HG03378 (cell line): ENCODE results near the gene NAA25.
A peak's percentile ranks its signal among the peaks of the same experiment; 100 is the strongest.

Experiments used
- ATAC-seq: cut with Tn5 transposase; IDR thresholded peaks from one replicate; pipeline ENCODE4 v1.9.1; 2021; ENCODE audit warnings: mild to moderate bottlenecking, moderate library complexity; ENCODE audit not compliant: unreplicated experiment

Gene NAA25

DNA sequence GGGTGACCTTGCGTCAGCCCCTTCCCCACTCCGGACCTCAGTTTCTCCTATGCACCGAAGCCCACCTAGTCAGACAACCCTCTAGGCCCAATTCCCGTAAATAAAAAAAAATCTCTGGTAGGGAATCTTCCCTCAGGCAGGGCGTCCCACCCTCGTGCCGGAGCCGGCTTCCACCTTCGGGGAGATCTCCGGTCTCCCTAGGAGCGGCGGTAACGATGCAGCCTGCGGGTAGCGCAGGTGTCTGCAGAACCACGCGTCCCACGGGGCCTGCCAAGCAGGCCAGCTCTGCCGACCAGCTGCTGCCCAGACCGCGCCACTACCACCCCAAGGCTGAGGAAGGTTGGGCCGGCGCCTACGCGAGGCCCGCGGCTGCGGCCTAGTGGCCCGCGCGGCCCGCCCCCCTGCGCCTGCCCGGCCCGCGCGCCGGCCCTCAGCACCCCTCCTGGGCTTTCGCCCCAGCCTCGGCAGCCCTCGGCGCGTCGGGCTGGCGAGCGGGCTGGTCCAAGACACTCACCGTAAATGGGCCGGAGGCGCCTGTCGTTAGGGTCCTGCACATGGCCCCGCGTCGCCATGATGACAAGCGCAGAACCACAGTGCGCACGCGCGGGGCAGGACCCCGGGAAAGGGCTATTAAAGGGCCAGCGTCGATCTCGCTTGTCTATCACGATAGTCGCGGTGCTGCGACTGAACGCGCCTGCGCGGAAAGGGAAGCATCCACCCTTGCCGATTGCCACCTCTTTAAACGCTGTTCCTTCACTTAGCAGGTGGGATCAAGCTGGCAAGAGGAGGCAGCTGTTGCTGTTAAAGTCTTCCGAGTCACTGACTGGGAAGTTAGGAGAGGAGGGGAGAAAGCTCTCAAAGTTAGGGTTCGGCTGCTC lies at the start of gene NAA25:
Gene NAA25 (minus strand): TSS at position 582 of the 878 bp plus-strand sequence. CDS start 10 bp downstream, at position 572.
- peak; percentile 78 for ATAC-seq

DNA sequence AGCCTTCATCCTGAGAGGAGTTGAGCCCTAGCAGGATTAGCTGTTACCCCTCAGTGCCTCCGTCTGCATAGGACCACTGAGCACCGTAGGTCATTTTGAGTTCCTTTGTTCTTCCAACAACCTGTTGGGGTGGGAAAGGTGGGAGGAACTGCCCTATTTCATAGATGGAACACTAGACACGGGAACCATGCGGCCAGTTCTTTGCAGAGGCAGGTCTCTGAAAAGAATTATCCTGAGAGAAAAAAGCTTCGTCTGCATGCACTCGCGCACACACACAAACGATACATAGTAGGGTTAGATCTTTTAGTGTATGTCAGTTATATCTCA lies 45.3 kb upstream of the NAA25 start:
- ATAC-seq: no peak

DNA sequence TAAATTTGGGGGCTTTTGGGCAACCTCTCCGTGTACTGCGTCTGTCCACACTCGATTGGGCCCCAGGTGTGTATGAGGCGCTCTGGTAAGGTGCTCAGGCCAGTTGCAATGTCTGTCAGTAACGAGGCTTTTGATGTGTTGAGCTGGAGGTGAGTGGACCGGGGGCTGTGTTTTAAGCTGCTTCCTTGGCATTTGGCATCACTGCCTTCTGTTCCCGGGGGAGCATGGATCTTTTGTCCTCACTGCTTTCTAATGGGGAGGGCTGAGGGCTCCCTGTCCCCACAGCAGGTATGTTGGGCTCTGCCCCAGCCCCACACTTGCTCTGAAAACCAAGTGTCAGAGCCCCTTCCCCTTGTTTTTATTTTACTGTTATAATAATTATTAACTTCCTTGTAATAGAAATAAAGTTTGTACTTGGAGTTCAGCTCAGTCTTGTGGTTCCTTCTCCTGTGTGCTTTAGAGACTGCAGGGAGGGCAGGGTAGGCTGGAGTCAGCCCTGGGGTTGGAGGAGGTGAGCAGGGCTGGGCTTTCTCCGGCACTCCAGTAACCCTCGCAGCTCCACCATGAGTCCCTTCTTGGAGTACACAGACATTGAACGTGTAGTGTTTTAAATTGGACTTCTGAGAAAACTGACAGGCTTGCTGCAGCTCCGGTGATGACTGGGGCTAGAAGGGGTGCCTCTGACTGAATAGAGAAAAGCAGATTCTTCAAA lies 44.8 kb upstream of the NAA25 start:
- ATAC-seq: no peak

DNA sequence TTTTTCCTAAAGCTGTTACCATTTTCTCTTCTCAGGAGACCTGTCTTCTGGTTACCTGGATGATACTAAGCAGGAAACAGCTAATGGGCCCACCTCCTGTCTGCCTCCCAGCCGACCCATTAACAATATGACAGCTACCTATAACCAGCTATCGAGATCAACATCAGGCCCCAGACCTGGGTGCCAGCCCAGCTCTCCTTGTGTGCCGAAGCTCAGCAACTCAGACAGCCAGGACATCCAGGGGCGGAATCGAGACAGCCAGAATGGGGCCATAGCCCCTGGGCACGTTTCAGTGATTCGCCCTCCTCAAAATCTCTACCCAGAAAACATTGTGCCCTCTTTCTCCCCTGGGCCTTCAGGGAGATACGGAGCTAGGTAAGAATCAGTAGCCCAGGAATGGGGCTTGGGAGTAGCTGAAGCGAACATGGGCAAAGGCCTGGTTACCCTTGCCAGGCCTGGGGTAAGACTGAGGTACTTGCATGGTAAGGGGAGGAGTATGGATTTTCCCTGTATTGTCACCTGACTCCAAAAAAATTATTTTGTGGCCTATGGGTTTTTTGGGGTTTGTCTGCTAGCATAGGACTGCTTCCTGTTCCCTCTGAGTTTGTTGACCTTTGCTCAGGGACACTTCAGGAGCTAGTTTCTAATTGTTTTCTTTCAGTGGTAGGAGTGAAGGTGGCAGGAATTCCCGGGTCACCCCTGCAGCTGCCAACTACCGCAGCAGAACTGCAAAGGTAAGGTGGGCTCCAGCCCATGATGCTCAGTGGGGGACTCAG lies 43.4 kb upstream of the NAA25 start:
- ATAC-seq: no peak

DNA sequence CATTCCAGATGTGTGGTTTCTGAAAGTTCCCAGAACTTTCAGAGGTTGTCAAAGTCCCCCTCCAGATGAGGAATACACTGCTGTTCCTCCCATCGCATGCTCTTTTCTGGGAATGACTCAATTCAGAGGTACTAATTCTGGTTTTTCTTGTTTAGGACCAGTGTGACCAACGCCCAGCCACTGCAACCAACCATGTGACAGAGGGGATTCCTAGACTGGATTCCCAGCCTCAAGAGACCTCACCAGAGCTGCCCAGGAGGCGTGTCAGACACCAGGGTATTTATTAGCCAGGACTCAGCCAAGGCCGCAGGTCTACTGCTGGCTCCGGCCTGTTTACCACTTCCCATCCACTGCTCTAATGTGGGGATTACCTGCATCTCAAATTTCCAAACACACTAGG lies 41.0 kb upstream of the NAA25 start:
- ATAC-seq: no peak

DNA sequence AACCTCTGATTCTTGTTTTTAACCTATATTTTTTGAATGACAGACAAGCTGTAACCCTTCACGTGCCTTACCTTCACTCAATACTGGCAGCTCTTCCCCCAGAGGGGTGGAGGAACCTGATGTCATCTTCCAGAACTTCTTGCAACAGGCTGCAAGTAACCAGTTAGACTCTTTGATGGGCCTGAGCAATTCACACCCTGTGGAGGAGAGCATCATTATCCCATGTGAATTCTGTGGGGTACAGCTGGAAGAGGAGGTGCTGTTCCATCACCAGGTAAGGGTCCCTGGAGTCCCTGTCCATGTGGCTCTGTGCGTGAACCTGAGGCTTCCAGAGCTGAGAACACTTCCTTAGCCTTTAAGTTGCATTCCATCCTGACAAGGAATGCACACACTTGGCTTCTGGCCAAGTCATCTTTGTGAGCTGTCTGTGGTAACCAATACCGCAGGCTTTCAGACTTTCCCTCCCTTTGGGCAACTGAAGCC lies 39.5 kb upstream of the NAA25 start:
- no peak for ATAC-seq

DNA sequence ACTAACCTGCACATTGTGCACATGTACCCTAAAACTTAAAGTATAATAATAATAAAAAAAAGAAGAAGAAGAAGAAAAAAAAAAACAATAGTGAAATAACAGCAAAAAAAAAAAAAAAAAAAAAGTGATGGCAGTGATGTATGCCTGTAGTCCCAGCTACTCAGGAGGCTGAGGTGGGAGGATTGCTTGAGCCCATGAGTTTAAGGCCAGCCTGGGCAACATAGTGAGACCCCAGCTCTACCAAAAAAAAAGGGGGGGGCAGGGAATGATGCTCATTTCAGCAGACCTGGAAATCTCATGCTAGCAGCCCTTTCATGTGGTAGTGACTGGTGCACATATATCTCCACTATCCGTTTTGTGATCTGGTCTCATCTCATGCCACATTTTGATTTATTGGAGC lies 37.5 kb upstream of the NAA25 start:
- ATAC-seq: no peak

DNA sequence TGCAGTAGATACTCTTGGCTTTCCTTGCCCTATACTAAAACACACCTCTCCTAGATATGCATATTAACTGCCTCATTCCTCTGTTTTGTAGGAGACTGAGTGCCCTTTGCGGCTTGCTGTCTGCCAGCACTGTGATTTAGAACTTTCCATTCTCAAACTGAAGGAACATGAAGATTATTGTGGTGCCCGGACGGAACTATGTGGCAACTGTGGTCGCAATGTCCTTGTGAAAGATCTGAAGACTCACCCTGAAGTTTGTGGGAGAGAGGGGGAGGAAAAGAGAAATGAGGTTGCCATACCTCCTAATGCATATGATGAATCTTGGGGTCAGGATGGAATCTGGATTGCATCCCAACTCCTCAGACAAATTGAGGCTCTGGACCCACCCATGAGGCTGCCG lies 32.1 kb upstream of the NAA25 start:
- ATAC-seq: no peak

DNA sequence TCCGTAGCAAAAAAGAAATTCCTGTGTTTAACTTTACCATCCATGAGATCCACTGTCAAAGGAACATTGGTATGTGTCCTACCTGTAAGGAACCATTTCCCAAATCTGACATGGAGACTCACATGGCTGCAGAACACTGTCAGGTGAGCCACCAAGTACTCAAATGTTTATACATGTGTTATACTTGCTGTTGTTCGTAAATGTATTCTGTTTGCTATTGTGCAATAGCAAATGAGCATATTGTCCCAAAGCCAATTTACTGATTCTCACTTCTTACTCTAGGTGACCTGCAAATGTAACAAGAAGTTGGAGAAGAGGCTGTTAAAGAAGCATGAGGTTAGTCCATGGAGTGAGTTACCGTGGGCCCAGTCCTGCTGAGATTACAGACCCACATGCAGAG lies 26.1 kb upstream of the NAA25 start:
- ATAC-seq: no peak

DNA sequence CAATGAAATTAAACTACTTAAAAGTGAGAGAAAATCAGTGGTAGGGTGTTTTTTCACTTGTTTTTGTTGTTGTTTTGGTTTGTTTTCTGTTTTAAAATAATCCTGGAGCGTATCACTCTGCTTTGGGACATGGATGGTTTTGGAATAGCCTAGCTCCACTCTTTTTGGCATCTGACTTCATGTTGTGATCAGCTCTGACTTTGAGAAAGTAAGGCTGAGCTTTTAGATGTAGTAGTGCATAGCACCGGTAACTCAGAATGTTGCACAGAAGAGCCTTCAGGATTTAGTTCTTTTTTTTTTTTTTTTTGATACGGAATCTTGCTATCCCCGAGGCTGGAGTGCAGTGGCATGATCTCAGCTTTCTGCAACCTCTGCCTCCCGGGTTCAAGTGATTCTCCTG lies 24.8 kb upstream of the NAA25 start:
- ATAC-seq: no peak

DNA sequence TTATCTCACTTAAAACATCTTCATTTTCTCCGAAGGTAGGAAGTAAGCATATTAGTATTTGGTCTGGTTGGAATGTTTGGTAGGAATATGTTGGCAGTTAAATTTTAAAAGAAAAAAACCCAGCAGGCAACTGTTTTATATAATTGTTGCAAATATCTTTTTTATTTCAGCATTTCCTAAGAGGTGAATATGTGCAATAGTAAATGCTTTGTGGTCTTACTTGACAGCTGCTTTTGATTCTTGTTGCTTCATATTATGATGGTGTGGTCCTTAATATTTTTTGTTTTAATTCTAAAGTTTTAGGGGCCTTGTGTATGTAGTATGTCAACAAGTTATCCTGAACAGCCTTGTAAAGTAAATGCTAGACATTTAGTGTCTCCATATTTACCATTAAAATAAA lies 23.1 kb upstream of the NAA25 start:
- no peak for ATAC-seq

DNA sequence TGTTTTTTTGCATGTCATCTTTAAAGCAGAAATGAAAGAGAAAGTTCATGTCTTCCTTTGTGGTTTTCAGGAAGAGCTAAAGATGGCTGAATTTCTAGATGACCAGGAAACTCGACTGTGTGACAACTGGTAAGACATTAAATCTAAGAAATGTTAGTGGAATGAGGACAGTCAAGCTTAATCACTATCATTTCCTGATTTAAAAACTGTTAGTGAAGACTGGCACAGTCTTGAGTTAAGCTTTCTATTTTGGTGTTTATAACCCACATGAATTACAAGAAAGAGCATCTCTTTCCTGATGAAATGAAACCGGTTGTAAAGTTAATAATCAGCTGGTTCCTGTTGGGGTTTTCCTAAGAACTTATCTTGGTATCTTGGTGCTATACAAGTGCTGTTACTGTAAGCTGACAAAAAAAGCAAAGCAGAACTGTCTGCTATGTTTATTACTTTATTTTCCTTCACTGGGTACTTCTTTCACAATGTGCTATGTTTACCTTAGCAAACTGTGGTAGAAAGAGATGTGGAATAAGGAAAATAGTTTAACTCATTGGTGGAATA lies 21.9 kb upstream of the NAA25 start:
- peak; percentile 54 for ATAC-seq

DNA sequence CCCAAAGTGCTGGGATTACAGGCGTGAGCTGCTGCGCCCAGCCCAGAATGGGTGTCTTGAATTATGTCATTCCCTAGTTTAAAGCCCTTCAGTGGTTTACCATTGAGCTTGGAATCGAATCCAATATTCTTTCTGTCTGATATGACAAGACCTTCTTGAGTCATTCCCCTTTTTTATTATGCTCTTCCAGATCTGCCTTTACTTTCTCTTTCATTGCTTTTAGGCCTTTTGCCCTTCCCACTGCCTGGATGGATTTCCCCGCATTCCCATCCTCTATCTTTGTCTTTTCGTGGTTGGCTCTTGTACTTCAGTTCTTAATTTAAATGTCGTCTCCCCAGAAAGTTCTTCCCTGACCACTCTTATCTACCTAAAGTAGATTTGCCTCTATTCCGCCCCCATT lies 18.3 kb upstream of the NAA25 start:
- no peak for ATAC-seq

DNA sequence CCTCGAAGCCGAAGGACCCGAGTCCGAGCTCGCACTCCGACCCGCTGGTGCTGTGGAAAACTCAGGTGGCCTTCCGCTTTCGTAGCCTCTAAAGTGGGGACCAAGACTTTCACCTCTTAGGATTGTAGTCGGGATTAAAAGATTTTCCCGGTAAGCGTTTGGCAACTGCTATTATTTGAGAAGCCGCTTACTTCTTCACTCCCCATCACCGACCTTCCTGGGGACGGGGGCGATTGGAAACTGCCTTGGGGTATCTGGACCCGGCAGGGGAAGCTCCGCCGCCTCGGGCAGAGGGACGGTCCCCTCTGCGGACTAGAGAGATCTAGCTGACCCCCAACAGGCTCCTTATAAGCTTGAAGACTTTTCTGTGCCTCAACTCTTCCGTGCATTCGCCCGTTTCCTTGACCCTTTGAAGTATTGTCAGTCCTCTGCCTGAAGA lies 17.4 kb upstream of the NAA25 start:
- no peak for ATAC-seq

DNA sequence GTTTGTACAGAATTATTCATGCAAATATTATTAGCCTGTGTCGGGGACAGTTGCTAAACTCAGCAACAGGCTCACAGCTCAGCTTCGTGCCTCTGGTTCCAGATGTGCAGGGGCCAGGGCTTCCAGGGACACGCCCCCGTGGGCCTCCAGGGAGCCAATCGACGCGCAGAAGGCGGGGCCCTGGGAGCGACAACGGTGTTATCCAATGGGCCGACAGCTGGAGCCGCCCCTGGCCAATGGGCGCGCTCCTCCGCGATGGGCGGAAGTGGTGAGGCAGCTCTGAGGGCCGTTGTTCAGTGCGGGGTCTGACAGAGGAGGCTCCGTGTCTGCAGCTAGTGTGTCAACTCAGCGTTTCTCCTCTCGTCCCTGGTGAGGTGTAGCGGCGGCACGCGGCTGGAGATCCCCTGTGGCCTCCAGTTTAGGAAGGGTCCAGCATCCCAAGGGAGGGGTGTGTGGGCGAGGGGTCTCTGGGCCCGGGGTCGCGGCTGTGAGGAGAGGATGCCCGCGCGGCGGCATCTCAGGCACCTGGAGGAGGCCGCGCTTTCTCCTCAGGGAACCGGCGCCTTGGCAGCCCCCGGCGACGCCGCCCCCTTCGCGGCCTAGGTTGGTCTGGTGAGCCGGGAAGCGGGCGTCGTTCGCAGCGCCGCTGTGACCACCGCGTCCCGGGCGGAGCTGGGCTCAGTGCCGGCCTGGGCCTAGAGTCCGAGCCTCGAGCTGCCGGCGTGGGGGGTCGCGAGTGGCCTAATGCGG lies 16.8 kb upstream of the NAA25 start, which contains the start of gene TRAFD1:
Gene TRAFD1 (plus strand): TSS at position 311 of the 750 bp plus-strand sequence. CDS start 4,963 bp downstream, outside the sequence.
- peak; percentile 88 for ATAC-seq

DNA sequence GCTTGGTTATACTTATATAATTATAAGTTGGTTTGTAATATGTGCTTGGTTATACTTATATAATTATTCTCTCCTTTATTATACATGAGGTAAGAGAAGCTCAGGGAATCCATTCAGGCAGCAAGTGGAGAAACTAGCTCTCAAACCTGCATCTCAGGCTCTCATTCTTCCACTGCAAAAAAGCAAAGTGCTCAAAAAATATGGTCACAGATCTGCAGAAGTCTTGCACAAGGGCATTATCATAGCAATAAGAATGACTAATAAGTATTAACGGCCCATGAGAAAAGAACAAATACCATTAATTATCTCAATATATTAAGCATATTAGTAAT lies 16.3 kb upstream of the NAA25 start:
- ATAC-seq: no peak

DNA sequence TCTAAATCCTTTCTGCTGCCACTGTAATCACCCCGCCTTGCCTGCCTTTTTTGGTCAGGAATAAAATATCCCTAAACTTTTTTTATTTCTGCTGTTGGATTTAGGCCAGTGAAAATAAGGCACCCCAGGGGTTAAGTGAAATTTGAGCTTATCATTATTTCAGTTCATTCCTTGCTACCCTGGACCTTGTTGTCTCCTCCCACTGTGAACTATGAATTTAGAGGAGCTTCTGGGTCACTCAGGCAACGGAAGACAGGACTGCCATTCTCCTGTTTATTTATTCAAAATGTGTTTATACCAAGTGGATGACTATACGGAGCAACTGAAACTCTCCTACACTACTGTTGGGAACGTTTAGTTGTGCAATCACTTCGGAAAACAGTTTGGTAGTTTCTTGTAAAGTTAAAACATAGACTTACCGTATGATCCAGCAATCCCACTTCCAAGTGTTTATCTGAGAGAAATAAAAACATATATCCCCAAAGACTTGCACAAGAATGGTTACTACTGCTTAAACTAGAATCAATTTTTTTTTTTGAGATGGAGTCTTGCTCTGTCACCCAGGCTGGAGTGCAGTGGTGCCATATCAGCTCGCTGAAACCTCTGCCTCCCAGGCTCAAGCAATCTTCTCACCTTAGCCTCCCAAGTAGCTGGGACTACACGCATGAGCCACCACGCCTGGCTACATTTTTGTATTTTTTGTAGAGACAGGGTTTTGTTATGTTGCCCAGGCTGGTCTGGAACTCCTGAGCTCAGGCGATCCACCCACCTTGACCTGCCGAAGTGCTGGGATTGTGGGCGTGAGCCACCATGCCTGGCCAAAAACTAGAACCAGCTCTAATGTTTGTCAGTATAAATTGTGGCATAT lies 14.5 kb upstream of the NAA25 start:
- ATAC-seq: no peak

DNA sequence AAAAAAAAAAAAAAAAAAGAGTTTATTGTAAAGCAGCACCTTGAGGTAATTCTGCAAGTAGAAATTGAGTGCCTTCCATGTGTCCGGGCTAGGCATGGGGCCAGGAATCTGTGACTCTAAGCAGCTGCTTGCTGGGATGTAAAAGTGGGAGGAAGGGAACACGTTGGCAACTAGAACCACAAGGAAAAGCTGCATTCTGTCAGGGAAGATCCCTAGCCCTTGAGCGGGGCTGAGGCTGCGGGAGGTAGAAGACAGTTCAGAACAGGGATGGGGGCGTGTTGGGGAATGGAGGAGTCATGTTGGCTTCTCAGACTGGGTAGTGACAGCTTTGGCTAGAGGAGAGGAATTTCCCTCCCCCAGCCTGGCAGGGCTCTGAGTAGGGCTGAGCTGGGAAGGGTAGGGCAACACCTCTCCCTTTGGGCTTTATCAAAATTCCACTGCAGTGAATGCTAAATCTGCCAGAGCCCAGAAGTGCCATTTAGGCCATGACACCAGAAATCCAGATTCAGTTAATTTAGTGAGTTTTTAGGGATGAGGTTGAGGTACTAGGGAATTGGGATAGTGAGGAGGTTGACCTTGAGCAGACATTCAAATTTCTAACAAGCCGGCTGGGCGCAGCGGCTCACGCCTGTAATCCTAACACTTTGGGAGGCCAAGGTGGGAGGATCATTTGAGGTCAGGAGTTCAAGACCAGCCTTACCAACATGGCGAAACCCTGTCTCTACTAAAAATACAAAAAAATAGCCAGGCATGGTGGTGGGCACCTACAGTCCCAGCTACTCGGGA lies 13.4 kb upstream of the NAA25 start:
- no peak for ATAC-seq

DNA sequence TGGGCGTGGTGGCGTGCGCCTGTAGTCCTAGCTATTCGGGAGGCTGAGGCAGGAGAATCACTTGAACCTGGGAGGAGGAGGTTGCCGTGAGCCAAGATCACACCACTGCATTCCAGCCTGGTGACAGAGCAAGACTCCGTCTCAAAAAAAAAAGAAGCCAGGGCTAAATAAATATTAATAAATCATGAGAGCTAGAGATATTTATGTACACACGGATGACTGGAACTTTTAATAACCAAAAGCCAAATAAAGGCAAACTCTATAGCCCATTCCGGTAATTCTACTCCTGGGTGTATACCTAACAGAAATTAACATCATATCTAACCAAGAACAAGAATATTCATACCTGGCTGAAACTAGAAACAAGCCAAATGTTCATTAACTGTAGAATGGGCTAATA lies 9.1 kb upstream of the NAA25 start:
- no peak for ATAC-seq
